A673 (cell line): Measurements from ENCODE around the gene ANGPT4. TPM values are rescaled to one million over a fixed set of nuclear protein-coding genes. Genes with fewer than 3 reads are reported as not detected.

Experiments
- BruUV-seq: library from RNA; stranded (reverse); fragments of 400-500 nt; replicated peaks from 2 replicates; lab custom pipeline; 2021; lab: Mats Ljungman, UMichigan
- CTCF ChIA-PET: fragments of 300-600 bp; sonication (Branson Sonifier 250); formaldehyde crosslinking; loops from one replicate; lab custom pipeline; 2022; ENCODE audit warnings: antibody characterized with exemption; lab: Charles Lee
- POLR2A ChIA-PET: fragments of 300-600 bp; sonication (Branson Sonifier 250); formaldehyde crosslinking; loops from one replicate; lab custom pipeline; 2022; ENCODE audit warnings: antibody characterized with exemption; ENCODE audit not compliant: low non-redundant PET; lab: Charles Lee
- DNase-seq: peaks from one replicate; pipeline ENCODE4 v3.0.0-alpha.2; 2015; ENCODE audit warnings: low spot score
- H3K27ac ChIP-seq: fragments of 200-600 bp; sonication (generic); 2 replicates; pipeline ENCODE4 v1.5.1; 2016; ENCODE audit warnings: mixed run types, low read depth, mild to moderate bottlenecking, mixed read lengths, antibody characterized with exemption, low read length; ENCODE audit not compliant: poor library complexity, severe bottlenecking
- H3K27me3 ChIP-seq: fragments of 200-600 bp; sonication (generic); replicated peaks from 2 replicates; pipeline ENCODE4 v1.6.1; 2017; ENCODE audit warnings: mixed run types, low read depth, mild to moderate bottlenecking, mixed read lengths, antibody characterized with exemption, low read length; ENCODE audit not compliant: insufficient read depth, poor library complexity
- H3K36me3 ChIP-seq: fragments of 200-600 bp; sonication (generic); 2 replicates; pipeline ENCODE4 v1.6.1; 2016; ENCODE audit warnings: mixed run types, mild to moderate bottlenecking, mixed read lengths, antibody characterized with exemption, low read length; ENCODE audit not compliant: insufficient read depth, poor library complexity, severe bottlenecking
- H3K4me1 ChIP-seq: fragments of 200-600 bp; sonication (generic); 2 replicates; pipeline ENCODE4 v1.6.1; 2017; ENCODE audit warnings: mixed run types, mild to moderate bottlenecking, mixed read lengths, antibody characterized with exemption, low read length; ENCODE audit not compliant: insufficient read depth, poor library complexity, severe bottlenecking
- H3K4me3 ChIP-seq: fragments of 200-600 bp; sonication (generic); 2 replicates; pipeline ENCODE4 v1.5.1; 2016; ENCODE audit warnings: low read depth, mixed run types, mild to moderate bottlenecking, mixed read lengths, low read length; ENCODE audit not compliant: poor library complexity, severe bottlenecking
- H3K9me3 ChIP-seq: fragments of 200-600 bp; sonication (generic); 2 replicates; pipeline ENCODE4 v1.6.1; 2016; ENCODE audit warnings: mixed run types, low read depth, mild to moderate bottlenecking, mixed read lengths, antibody characterized with exemption, low read length; ENCODE audit not compliant: poor library complexity, severe bottlenecking
- EZH2 ChIP-seq: fragments of 200-600 bp; sonication (generic); IDR thresholded peaks from 2 replicates; pipeline ENCODE4 v1.6.1; 2017; ENCODE audit warnings: borderline replicate concordance, low read depth, mild to moderate bottlenecking, mixed read lengths, antibody characterized with exemption, low read length; ENCODE audit not compliant: poor library complexity, severe bottlenecking
- intact Hi-C: fragments of 100-400 bp; cut with micrococcal nuclease; formaldehyde crosslinking; loops from one replicate; pipeline ENCODE4 v1.10.0; 2022; ENCODE audit not compliant: unreplicated experiment
- total RNA-seq: library from RNA; stranded (reverse); gene quantifications from 2 replicates; pipeline ENCODE4 v1.2.3, GENCODE V29; 2021
- TF ChIP-seq, protein P1 (sequence below): fragments of 300-800, 200-600 bp; sonication (generic); conservative IDR thresholded peaks from 2 replicates; pipeline ENCODE4 v1.5.1; 2017; ENCODE audit warnings: low read depth, mild to moderate bottlenecking, antibody characterized with exemption, low read length, moderate library complexity, mixed read lengths

The ANGPT4 gene
- total RNA-seq, 1 experiment from 2014 or later, result not detected

DNA sequence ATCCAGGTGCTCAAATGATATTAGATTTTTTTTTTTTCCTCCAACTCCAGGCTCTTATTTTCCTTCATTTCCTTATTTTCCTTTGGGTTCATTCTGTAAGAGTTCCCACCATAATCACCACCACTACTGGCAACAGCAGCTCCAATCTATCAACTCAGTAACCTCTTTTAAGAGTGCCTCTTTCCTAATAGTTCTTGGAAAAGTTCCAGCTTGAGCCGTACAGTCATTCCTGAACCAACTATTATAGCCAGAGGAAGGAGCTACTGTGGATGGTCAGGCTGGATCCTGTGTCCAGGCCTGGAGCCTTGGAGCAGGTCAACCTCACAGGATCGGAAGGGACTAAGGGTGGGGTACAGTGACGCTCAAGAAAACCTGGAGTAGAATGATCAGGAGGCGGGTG lies 4.2 kb upstream of the ANGPT4 start:
- H3K27ac ChIP-seq, result no peak overlapping the region
- intact Hi-C loops, result no loop called here
- H3K4me3 ChIP-seq, result no peak overlapping the region
- peaks cover 3% of the 10 kb centered on the region for H3K27me3 ChIP-seq
- no peaks in the 10 kb centered on the region for H3K9me3 ChIP-seq
- H3K4me1 ChIP-seq, result no peaks in the 10 kb centered on the region
- TF ChIP-seq, protein P1, sequence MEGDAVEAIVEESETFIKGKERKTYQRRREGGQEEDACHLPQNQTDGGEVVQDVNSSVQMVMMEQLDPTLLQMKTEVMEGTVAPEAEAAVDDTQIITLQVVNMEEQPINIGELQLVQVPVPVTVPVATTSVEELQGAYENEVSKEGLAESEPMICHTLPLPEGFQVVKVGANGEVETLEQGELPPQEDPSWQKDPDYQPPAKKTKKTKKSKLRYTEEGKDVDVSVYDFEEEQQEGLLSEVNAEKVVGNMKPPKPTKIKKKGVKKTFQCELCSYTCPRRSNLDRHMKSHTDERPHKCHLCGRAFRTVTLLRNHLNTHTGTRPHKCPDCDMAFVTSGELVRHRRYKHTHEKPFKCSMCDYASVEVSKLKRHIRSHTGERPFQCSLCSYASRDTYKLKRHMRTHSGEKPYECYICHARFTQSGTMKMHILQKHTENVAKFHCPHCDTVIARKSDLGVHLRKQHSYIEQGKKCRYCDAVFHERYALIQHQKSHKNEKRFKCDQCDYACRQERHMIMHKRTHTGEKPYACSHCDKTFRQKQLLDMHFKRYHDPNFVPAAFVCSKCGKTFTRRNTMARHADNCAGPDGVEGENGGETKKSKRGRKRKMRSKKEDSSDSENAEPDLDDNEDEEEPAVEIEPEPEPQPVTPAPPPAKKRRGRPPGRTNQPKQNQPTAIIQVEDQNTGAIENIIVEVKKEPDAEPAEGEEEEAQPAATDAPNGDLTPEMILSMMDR, result no peak
- TF ChIP-seq EZH2, result no peak
- ChIA-PET POLR2A (no interaction called here), CTCF (interaction anchor here (0.6 kb wide), 1 partner anchor 275 kb away, joined by 3 read pairs; no protein-coding TSS in a partner anchor)
- DNase-seq, result no peak
- H3K36me3 ChIP-seq, result no peaks in the 10 kb centered on the region
- BruUV-seq, result no TSS peak

DNA sequence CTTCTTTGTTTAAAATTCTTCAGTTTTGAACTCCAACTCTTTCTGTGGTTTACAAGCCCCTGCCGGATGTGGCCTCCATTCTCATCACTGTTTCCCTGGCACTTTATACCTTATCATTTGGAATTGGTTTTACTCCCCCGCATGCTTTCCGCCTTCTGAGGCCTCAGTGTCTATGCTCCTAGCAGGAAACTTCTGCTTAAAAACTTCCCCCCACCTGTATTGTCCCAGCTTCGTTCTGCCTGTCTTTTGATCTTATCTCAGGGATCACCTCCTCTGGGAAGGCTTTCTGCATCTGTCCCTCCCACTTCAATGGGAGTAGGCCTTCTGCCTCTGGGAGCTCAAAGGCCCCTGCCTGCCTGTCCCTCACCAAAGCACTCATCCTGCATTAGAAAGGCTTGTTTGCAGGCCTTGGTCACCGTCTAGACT lies 3.4 kb upstream of the ANGPT4 start:
- no peaks in the 10 kb centered on the region for H3K9me3 ChIP-seq
- TF ChIP-seq, protein P1, result no peak
- TF ChIP-seq EZH2, result no peak
- no TSS peak for BruUV-seq
- ChIA-PET POLR2A (no interaction called here), CTCF (no interaction called here)
- no peaks in the 10 kb centered on the region for H3K4me1 ChIP-seq
- no peaks in the 10 kb centered on the region for H3K36me3 ChIP-seq
- H3K27me3 ChIP-seq, result peaks cover 3% of the 10 kb centered on the region
- no peak for DNase-seq
- intact Hi-C loops, result no loop called here
- H3K27ac ChIP-seq, result no peak overlapping the region
- H3K4me3 ChIP-seq, result no peak overlapping the region

DNA sequence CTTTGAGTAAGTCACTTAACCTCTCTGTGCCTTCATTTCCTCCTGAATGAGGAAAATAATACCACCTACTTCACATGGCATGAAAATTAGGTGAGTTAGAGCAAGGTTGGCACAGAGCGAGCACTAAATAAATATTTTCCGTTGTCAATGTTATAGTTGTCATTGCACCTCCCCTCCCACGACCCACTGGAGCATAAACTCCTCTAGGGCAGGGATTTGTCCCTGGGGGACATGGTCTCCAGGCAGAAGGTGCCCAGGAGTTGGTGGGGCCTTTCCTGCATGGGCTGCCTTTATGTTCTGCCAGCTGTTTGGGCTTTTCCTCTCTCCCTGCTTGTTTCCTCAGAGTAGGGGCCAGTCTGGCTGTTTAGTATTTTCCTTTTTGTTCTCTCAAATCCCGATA lies 1.3 kb upstream of the ANGPT4 start:
- Histone ChIP-seq H3K27ac (no peak overlapping the region), H3K9me3 (no peaks in the 10 kb centered on the region), H3K36me3 (no peaks in the 10 kb centered on the region), H3K4me1 (no peaks in the 10 kb centered on the region), H3K4me3 (no peak overlapping the region), H3K27me3 (peaks cover 8% of the 10 kb centered on the region)
- no TSS peak for BruUV-seq
- POLR2A ChIA-PET, result no interaction called here
- no peak for DNase-seq
- intact Hi-C loops, result no loop called here
- CTCF ChIA-PET, result no interaction called here
- TF ChIP-seq EZH2, result no peak
- TF ChIP-seq, protein P1, result no peak
